ENCODE results near the gene POLR2I. TPM values are rescaled to one million over a fixed set of nuclear protein-coding genes. Genes with fewer than 3 reads are reported as not detected.

POLR2I gene
- total and polyA plus RNA-seq, 2 of the 13 experiments (the other 11 are each of a cell fraction or from before 2014, with no cell fraction given) = 40.5 to 104 TPM

DNA sequence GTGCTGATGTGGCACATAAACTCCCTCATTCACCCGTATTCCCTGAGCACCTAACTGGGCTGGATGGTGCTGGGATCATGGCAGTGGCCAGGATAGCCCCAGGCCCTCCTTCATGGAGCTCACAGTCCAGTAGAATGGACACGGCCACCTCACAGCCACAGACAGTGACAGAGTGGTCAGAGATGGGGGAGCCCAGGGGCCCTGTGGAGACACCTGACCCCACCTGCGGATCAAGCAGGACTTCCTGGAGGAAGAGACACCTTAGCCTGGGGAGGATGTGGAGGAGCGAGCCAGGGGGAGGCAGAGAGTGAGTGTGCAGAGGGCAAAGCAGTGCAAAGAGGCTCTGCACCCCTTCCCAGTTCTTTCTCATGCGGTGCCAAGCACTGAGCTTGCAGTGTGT is 24.8 kb downstream of the POLR2I start (continued):
- TF ChIP-seq, protein P1, sequence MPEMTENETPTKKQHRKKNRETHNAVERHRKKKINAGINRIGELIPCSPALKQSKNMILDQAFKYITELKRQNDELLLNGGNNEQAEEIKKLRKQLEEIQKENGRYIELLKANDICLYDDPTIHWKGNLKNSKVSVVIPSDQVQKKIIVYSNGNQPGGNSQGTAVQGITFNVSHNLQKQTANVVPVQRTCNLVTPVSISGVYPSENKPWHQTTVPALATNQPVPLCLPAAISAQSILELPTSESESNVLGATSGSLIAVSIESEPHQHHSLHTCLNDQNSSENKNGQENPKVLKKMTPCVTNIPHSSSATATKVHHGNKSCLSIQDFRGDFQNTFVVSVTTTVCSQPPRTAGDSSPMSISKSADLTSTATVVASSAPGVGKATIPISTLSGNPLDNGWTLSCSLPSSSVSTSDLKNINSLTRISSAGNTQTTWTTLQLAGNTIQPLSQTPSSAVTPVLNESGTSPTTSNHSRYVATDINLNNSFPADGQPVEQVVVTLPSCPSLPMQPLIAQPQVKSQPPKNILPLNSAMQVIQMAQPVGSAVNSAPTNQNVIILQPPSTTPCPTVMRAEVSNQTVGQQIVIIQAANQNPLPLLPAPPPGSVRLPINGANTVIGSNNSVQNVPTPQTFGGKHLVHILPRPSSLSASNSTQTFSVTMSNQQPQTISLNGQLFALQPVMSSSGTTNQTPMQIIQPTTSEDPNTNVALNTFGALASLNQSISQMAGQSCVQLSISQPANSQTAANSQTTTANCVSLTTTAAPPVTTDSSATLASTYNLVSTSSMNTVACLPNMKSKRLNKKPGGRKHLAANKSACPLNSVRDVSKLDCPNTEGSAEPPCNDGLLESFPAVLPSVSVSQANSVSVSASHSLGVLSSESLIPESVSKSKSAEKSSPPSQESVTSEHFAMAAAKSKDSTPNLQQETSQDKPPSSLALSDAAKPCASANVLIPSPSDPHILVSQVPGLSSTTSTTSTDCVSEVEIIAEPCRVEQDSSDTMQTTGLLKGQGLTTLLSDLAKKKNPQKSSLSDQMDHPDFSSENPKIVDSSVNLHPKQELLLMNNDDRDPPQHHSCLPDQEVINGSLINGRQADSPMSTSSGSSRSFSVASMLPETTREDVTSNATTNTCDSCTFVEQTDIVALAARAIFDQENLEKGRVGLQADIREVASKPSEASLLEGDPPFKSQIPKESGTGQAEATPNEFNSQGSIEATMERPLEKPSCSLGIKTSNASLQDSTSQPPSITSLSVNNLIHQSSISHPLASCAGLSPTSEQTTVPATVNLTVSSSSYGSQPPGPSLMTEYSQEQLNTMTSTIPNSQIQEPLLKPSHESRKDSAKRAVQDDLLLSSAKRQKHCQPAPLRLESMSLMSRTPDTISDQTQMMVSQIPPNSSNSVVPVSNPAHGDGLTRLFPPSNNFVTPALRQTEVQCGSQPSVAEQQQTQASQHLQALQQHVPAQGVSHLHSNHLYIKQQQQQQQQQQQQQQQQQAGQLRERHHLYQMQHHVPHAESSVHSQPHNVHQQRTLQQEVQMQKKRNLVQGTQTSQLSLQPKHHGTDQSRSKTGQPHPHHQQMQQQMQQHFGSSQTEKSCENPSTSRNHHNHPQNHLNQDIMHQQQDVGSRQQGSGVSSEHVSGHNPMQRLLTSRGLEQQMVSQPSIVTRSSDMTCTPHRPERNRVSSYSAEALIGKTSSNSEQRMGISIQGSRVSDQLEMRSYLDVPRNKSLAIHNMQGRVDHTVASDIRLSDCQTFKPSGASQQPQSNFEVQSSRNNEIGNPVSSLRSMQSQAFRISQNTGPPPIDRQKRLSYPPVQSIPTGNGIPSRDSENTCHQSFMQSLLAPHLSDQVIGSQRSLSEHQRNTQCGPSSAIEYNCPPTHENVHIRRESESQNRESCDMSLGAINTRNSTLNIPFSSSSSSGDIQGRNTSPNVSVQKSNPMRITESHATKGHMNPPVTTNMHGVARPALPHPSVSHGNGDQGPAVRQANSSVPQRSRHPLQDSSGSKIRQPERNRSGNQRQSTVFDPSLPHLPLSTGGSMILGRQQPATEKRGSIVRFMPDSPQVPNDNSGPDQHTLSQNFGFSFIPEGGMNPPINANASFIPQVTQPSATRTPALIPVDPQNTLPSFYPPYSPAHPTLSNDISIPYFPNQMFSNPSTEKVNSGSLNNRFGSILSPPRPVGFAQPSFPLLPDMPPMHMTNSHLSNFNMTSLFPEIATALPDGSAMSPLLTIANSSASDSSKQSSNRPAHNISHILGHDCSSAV (CRISPR knock-in tag; IDR thresholded peaks at IDR 0.05; ENCODE audit: borderline replicate concordance) = no peak
- TF ChIP-seq FIP1L1 (IDR thresholded peaks at IDR 0.05; ENCODE audit: borderline replicate concordance, insufficient read depth, low read depth, low read length) (no peak), MIER3 (CRISPR knock-in tag; IDR thresholded peaks at IDR 0.05; ENCODE audit: borderline replicate concordance) (no peak), MIXL1 (CRISPR knock-in tag; IDR thresholded peaks at IDR 0.05) (no peak), CHCHD3 (CRISPR knock-in tag; IDR thresholded peaks at IDR 0.05) (no peak), HOXA7 (CRISPR knock-in tag; IDR thresholded peaks at IDR 0.05) (no peak), FOXM1 (CRISPR knock-in tag; IDR thresholded peaks at IDR 0.05) (no peak)
- TF ChIP-seq, protein P2, sequence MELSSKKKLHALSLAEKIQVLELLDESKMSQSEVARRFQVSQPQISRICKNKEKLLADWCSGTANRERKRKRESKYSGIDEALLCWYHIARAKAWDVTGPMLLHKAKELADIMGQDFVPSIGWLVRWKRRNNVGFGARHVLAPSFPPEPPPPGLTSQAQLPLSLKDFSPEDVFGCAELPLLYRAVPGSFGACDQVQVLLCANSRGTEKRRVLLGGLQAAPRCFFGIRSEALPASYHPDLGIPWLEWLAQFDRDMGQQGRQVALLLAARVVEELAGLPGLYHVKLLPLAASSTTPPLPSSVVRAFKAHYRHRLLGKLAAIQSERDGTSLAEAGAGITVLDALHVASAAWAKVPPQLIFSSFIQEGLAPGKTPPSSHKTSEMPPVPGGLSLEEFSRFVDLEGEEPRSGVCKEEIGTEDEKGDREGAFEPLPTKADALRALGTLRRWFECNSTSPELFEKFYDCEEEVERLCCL (CRISPR knock-in tag; IDR thresholded peaks at IDR 0.05; ENCODE audit: borderline replicate concordance) = no peak
- TF ChIP-seq, protein P3, sequence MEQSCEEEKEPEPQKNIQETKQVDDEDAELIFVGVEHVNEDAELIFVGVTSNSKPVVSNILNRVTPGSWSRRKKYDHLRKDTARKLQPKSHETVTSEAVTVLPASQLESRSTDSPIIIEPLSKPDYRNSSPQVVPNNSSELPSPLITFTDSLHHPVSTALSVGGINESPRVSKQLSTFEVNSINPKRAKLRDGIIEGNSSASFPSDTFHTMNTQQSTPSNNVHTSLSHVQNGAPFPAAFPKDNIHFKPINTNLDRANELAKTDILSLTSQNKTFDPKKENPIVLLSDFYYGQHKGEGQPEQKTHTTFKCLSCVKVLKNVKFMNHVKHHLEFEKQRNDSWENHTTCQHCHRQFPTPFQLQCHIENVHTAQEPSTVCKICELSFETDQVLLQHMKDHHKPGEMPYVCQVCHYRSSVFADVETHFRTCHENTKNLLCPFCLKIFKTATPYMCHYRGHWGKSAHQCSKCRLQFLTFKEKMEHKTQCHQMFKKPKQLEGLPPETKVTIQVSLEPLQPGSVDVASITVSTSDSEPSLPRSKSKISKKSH (CRISPR knock-in tag; IDR thresholded peaks at IDR 0.05; ENCODE audit: borderline replicate concordance) = no peak
- TF ChIP-seq, protein P4, sequence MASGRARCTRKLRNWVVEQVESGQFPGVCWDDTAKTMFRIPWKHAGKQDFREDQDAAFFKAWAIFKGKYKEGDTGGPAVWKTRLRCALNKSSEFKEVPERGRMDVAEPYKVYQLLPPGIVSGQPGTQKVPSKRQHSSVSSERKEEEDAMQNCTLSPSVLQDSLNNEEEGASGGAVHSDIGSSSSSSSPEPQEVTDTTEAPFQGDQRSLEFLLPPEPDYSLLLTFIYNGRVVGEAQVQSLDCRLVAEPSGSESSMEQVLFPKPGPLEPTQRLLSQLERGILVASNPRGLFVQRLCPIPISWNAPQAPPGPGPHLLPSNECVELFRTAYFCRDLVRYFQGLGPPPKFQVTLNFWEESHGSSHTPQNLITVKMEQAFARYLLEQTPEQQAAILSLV (CRISPR knock-in tag; IDR thresholded peaks at IDR 0.05; ENCODE audit: borderline replicate concordance) = no peak
